ENCODE measurements around the gene MBP.

MBP gene

GRCh38 chr18:76977108-76977621, 155.4 kb downstream of the MBP start:
- Histone ChIP-seq H3K27me3 (replicated peaks) (no peaks in the 10 kb centered on the region), H3K27ac (no peak overlapping the region), H3K36me3 (replicated peaks) (no peaks in the 10 kb centered on the region), H3K4me3 (ENCODE audit: low read depth, low read length) (no peak overlapping the region)
- in situ Hi-C loops (cut with HindIII; ENCODE audit: low pct_ligation_motif_present, low sequenced_read_pairs), result no loop called here
- TF ChIP-seq CTCF (IDR thresholded peaks at IDR 0.05; ENCODE audit: low read depth, low read length, missing control alignments), result no peak
- no peak for DNase-seq

GRCh38 chr18:76975577-76976110, 156.9 kb downstream of the MBP start:
- in situ Hi-C loops (cut with HindIII; ENCODE audit: low pct_ligation_motif_present, low sequenced_read_pairs), result no loop called here
- no peaks in the 10 kb centered on the region for H3K36me3 ChIP-seq (replicated peaks)
- H3K4me3 ChIP-seq (ENCODE audit: low read depth, low read length), result no peak overlapping the region
- DNase-seq, result no peak
- no peak for TF ChIP-seq CTCF (IDR thresholded peaks at IDR 0.05; ENCODE audit: low read depth, low read length, missing control alignments)
- H3K27ac ChIP-seq, result no peak overlapping the region
- no peaks in the 10 kb centered on the region for H3K27me3 ChIP-seq (replicated peaks)

GRCh38 chr18:76974386-76974785, 158.2 kb downstream of the MBP start:
- H3K4me3 ChIP-seq (ENCODE audit: low read depth, low read length), result no peak overlapping the region
- DNase-seq, result no peak
- H3K27me3 ChIP-seq (replicated peaks), result no peaks in the 10 kb centered on the region
- no peak overlapping the region for H3K27ac ChIP-seq
- H3K36me3 ChIP-seq (replicated peaks), result no peaks in the 10 kb centered on the region
- TF ChIP-seq CTCF (IDR thresholded peaks at IDR 0.05; ENCODE audit: low read depth, low read length, missing control alignments), result no peak
- in situ Hi-C loops (cut with HindIII; ENCODE audit: low pct_ligation_motif_present, low sequenced_read_pairs), result no loop called here

GRCh38 chr18:76973520-76974266, 158.9 kb downstream of the MBP start:
- in situ Hi-C loops (cut with HindIII; ENCODE audit: low pct_ligation_motif_present, low sequenced_read_pairs), result no loop called here
- no peak for DNase-seq
- Histone ChIP-seq H3K27me3 (replicated peaks) (no peaks in the 10 kb centered on the region), H3K4me3 (ENCODE audit: low read depth, low read length) (no peak overlapping the region), H3K27ac (no peak overlapping the region), H3K36me3 (replicated peaks) (no peaks in the 10 kb centered on the region)
- no peak for TF ChIP-seq CTCF (IDR thresholded peaks at IDR 0.05; ENCODE audit: low read depth, low read length, missing control alignments)

- in situ Hi-C loops (cut with HindIII; ENCODE audit: low pct_ligation_motif_present, low sequenced_read_pairs), result no loop called here
- Histone ChIP-seq H3K4me3 (ENCODE audit: low read depth, low read length) (no peak overlapping the region), H3K36me3 (replicated peaks) (no peaks in the 10 kb centered on the region), H3K27me3 (replicated peaks) (no peaks in the 10 kb centered on the region), H3K27ac (no peak overlapping the region)
- no peak for TF ChIP-seq CTCF (IDR thresholded peaks at IDR 0.05; ENCODE audit: low read depth, low read length, missing control alignments)
- no peak for DNase-seq
Measured at GRCh38 chr18:76972846-76973519, 159.6 kb downstream of the MBP start.

All from brain microvascular endothelial cell (primary cell).